GM21390 (cell line): ENCODE data around the gene SLCO3A1.

Experiments used
- ATAC-seq: cut with Tn5 transposase; IDR thresholded peaks from one replicate; pipeline ENCODE4 v1.9.1; 2021; ENCODE audit not compliant: unreplicated experiment

Gene SLCO3A1

GRCh38 chr15:91853511-91853947 lies at the start of gene SLCO3A1:
Gene SLCO3A1 (plus strand): TSS chr15:91853708.
- peak; percentile 18 for ATAC-seq

- no peak for ATAC-seq
These were observed 46.4 kb upstream of the SLCO3A1 start for GRCh38 chr15:91807122-91807521.

- no peak for ATAC-seq
These were observed 39.6 kb upstream of the SLCO3A1 start for GRCh38 chr15:91813924-91814323.

GRCh38 chr15:91816942-91817341 lies 36.6 kb upstream of the SLCO3A1 start:
- no peak for ATAC-seq

- ATAC-seq = no peak
These were observed 32.0 kb upstream of the SLCO3A1 start for GRCh38 chr15:91821458-91821857.

- no peak for ATAC-seq
These were observed 29.3 kb upstream of the SLCO3A1 start for GRCh38 chr15:91824256-91824655.

GRCh38 chr15:91826443-91826842 lies 27.1 kb upstream of the SLCO3A1 start:
- no peak for ATAC-seq

- no peak for ATAC-seq
These were observed 20.5 kb upstream of the SLCO3A1 start for GRCh38 chr15:91833056-91833455.

- no peak for ATAC-seq
These were observed 13.6 kb upstream of the SLCO3A1 start for GRCh38 chr15:91839867-91840266.

GRCh38 chr15:91841861-91842260 lies 11.6 kb upstream of the SLCO3A1 start:
- ATAC-seq = no peak

GRCh38 chr15:91844341-91844740 lies 9.2 kb upstream of the SLCO3A1 start:
- ATAC-seq = no peak

- no peak for ATAC-seq
These were observed 8.6 kb upstream of the SLCO3A1 start for GRCh38 chr15:91844928-91845327.

GRCh38 chr15:91845720-91846119 lies 7.8 kb upstream of the SLCO3A1 start:
- no peak for ATAC-seq

GRCh38 chr15:91849180-91849579 lies 4.3 kb upstream of the SLCO3A1 start:
- no peak for ATAC-seq

GRCh38 chr15:91849749-91850161 lies 3.8 kb upstream of the SLCO3A1 start:
- no peak for ATAC-seq

GRCh38 chr15:91852741-91853510 lies 582 bp upstream of the SLCO3A1 start:
- peak; percentile 55 for ATAC-seq

- no peak for ATAC-seq
These were observed 585 bp downstream of the SLCO3A1 start for GRCh38 chr15:91853948-91854638.

- no peak for ATAC-seq
These were observed 1.1 kb downstream of the SLCO3A1 start for GRCh38 chr15:91854639-91854990.

GRCh38 chr15:91855241-91855640 lies 1.7 kb downstream of the SLCO3A1 start:
- no peak for ATAC-seq

- ATAC-seq = no peak
These were observed 2.4 kb downstream of the SLCO3A1 start for GRCh38 chr15:91855684-91856489.

GRCh38 chr15:91857224-91857585 lies 3.7 kb downstream of the SLCO3A1 start:
- no peak for ATAC-seq

- peak; percentile 52 for ATAC-seq
These were observed 4.3 kb downstream of the SLCO3A1 start for GRCh38 chr15:91857772-91858171.
